Epithelial cell of esophagus (primary cell): ENCODE results near the gene PYDC1.
A peak's percentile ranks its signal among the peaks of the same experiment; 100 is the strongest.

Experiments used
- DNase-seq: peaks from one replicate; pipeline ENCODE4 v3.0.0; 2010; ENCODE audit warnings: low read depth
- H3K4me3 ChIP-seq: 2 replicates; pipeline ENCODE4 v1.5.1; 2011; ENCODE audit warnings: mild to moderate bottlenecking, low read length, control low read depth
- TF ChIP-seq, protein P1 (sequence below): IDR thresholded peaks from 2 replicates; pipeline ENCODE4 v1.5.1; 2011; ENCODE audit warnings: low read depth, mild to moderate bottlenecking, low read length, control low read depth, inconsistent platforms; ENCODE audit not compliant: insufficient read depth; ENCODE audit errors: missing control alignments

PYDC1 gene

DNA sequence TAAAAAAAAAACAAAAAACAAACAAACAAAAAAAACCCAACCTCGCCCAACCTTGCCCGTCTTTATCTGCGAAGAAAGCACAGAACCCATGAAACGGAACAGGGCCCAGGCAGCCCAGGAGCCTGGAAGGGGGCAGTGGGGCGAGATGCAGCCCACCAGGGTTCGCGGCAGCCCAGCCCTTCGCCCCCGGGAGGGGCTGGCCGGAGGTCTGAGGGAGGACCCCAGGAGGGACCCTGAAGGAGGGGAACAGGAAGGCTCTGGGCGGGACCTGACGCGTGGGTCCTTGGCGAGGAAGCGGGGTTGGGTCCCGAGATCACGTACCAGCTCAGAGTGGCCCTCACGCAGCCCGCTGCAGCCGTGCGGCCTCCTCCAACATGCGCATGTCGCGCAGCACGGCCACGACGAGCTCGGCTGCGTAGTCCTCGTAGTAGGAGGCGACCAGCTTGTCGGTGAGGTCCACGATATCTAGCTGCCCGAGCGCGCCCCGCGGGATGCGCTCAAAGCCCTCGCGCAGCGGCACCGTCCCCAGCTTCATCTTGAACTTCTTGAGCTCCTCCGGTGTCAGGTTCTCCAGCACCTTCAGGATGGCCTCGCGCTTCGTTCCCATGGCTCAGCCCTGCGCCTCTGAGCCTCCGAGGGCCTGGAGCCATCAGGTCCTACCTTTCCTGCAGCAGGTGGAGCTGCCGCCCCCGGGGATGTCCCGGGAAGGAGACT, at the start of gene PYDC1:
Gene PYDC1, minus strand, starts transcription at position 714 of the 714 bp plus-strand sequence. Its CDS starts 107 bp downstream, at position 607.
- no peak within 1 kb of the TSS for H3K4me3 ChIP-seq
- TF ChIP-seq, protein P1, sequence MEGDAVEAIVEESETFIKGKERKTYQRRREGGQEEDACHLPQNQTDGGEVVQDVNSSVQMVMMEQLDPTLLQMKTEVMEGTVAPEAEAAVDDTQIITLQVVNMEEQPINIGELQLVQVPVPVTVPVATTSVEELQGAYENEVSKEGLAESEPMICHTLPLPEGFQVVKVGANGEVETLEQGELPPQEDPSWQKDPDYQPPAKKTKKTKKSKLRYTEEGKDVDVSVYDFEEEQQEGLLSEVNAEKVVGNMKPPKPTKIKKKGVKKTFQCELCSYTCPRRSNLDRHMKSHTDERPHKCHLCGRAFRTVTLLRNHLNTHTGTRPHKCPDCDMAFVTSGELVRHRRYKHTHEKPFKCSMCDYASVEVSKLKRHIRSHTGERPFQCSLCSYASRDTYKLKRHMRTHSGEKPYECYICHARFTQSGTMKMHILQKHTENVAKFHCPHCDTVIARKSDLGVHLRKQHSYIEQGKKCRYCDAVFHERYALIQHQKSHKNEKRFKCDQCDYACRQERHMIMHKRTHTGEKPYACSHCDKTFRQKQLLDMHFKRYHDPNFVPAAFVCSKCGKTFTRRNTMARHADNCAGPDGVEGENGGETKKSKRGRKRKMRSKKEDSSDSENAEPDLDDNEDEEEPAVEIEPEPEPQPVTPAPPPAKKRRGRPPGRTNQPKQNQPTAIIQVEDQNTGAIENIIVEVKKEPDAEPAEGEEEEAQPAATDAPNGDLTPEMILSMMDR, result no peak
- no peak for DNase-seq

DNA sequence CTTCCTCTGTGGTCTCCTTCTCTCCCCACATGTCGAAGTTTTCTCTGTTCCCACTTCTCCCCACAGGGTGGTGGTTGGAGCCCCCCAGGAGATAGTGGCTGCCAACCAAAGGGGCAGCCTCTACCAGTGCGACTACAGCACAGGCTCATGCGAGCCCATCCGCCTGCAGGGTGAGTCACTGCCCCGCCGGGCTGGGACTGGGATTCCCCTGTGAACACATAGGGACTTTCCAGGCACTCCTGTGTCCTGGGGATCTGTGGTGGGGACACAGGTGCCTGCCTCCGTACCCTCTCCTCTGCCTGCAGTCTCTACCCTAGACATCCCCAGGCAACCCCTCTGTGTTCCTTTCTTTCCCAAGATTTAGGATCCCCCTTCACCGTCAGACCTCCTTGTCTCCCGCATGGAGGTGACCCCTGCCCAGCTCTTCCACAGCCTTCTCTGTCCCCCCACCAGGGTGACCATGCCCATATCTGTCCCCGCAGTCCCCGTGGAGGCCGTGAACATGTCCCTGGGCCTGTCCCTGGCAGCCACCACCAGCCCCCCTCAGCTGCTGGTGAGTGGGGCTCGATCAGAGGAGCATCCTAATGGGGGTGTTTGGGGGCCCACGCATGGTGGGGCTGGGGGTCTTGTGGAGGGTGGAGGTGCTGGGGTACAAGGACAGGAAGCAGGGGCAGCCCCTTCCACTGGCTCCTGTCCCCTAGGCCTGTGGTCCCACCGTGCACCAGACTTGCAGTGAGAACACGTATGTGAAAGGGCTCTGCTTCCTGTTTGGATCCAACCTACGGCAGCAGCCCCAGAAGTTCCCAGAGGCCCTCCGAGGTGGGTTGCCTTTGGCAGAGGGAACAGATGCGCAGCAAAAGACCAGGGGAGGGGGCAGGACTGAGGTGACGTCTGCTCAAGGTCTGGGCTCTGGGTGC, 48.7 kb upstream of the PYDC1 start:
- DNase-seq, result peak; percentile 92

DNA sequence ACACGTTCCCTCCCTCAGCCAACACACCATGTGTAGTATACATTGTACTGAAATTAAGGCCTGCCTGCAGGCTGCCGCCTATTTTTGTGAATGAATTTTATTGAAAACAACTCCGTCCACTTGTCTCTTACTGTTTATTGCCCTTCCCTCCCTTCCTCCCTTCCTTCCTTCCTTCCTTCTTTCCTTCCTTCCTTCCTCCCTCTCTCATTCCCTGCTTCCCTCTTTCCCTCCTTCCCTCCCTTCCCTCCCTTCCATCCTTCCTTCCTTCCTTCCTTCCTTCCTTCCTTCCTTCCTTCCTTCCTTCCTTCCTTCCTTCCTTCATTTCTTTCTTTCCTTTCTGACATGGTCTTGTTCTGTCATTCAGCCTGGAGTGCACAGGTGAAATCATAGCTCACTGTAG, 45.1 kb upstream of the PYDC1 start:
- no peak for DNase-seq
- TF ChIP-seq, protein P1, result no peak
- H3K4me3 ChIP-seq, result no peak overlapping the region

More for the DNA sequence above, 48.7 kb upstream of the PYDC1 start:
- TF ChIP-seq, protein P1, result no peak
- H3K4me3 ChIP-seq, result no peak overlapping the region

DNA sequence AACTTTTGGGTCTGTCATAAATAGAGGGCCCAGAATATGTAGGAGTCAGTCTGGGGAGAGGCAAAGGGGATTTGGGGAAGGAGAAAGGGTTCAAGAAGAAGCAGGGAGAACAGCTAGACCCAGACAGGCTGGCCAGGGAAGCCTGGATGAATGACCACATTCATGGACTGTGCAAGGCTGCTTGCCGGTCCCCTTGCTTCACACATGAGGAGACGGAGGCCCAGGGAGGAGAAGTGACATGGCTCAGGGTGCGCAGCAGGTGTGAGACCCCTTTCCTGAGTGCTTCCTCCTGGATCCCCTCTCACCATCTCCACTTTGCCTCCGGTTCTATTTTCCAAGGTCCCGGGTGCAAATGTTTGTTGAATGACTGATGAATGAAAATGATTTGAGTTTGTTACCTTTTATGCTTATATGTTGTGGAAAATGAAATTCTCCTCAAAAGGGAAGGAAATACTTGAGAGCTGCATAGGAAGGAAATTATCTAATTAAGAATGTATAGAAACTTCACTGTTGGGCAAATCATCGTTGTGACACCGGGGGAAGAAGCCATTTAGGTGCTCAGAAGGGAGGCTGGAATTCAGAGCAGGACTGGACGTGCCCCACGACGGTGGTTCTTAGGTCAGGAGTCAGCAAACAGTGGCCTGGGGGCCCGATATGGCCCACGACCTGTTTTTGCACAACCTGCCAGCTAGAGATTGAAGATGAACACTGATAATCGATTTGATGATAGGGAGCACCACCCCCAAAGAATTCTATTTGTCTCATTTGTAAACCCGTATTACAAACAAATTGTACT, 43.4 kb upstream of the PYDC1 start:
- TF ChIP-seq, protein P1, result no peak
- H3K4me3 ChIP-seq, result no peak overlapping the region

DNA sequence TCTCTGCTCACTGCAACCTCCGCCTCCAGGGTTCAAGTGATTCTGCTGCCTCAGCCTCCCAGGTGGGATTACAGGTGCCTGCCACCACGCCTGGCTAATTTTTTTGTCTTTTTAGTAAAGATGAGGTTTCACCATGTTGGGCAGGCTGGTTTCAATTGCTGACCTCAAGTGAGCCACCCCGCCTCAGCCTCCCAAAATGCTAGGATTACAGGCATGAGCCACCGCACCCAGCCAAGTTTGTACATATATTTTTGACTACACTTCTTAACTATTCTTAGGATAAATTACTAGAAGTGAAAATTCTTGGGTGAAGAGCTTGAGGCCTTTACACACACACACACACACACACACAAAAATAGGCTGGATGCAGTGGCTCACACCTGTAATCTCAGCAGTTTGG, 41.4 kb upstream of the PYDC1 start:
- TF ChIP-seq, protein P1, result no peak
- H3K4me3 ChIP-seq, result no peak overlapping the region
- no peak for DNase-seq

More for the DNA sequence above, 43.4 kb upstream of the PYDC1 start:
- no peak for DNase-seq

DNA sequence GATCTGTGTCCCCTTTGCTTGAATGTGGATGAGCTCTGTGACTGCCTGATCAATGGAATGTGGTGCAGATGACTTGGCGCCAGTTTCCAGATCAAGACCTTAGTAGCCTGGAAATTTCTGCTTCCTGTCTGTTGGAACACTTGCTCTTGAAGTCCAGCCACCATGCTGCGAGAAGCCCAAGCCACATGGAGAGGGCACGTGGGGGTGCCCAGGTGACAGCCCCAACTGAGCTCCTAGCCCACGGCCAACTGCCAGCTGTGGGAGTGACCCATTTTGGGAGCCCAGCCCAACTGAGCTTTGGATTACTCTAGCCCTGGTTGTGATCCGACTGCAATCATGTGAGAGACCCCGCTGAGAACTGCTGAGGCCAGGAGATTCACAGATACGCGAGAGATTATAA, 39.5 kb upstream of the PYDC1 start:
- no peak for DNase-seq
- H3K4me3 ChIP-seq, result no peak overlapping the region
- TF ChIP-seq, protein P1, result no peak
